Measurements from ENCODE around the gene RBM28.

DNA sequence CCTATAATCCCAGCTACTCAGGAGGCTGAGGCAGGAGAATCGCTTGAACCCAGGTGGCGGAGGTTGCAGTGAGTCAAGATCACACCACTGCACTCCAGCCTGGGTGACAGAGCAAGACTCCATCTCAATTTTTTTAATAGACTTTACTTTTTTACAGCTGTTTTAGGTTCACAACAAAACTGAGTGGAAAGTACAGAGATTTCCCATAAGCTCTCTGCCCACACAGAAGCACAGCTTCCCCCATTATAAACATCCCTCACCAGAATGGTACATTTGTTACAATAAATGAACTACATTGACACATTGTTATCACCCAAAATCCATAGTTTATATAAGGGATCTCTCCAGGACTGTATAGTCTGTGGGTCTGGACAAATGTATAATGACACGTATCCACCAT is 32.4 kb upstream of the RBM28 start:
- TF ChIP-seq MYC (IDR thresholded peaks at IDR 0.05; ENCODE audit: borderline replicate concordance, low read length) (no peak), POLR2A (IDR thresholded peaks at IDR 0.05; ENCODE audit: low read length) (no peak), MAZ (IDR thresholded peaks at IDR 0.05; ENCODE audit: borderline replicate concordance, low read depth, low read length) (no peak), ESRRA (IDR thresholded peaks at IDR 0.05; ENCODE audit: borderline replicate concordance, low read length) (no peak), HOXA7 (CRISPR knock-in tag; IDR thresholded peaks at IDR 0.05) (no peak)
- TF ChIP-seq, protein P1, sequence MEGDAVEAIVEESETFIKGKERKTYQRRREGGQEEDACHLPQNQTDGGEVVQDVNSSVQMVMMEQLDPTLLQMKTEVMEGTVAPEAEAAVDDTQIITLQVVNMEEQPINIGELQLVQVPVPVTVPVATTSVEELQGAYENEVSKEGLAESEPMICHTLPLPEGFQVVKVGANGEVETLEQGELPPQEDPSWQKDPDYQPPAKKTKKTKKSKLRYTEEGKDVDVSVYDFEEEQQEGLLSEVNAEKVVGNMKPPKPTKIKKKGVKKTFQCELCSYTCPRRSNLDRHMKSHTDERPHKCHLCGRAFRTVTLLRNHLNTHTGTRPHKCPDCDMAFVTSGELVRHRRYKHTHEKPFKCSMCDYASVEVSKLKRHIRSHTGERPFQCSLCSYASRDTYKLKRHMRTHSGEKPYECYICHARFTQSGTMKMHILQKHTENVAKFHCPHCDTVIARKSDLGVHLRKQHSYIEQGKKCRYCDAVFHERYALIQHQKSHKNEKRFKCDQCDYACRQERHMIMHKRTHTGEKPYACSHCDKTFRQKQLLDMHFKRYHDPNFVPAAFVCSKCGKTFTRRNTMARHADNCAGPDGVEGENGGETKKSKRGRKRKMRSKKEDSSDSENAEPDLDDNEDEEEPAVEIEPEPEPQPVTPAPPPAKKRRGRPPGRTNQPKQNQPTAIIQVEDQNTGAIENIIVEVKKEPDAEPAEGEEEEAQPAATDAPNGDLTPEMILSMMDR (IDR thresholded peaks at IDR 0.05), result no peak
- TF ChIP-seq, protein P2, sequence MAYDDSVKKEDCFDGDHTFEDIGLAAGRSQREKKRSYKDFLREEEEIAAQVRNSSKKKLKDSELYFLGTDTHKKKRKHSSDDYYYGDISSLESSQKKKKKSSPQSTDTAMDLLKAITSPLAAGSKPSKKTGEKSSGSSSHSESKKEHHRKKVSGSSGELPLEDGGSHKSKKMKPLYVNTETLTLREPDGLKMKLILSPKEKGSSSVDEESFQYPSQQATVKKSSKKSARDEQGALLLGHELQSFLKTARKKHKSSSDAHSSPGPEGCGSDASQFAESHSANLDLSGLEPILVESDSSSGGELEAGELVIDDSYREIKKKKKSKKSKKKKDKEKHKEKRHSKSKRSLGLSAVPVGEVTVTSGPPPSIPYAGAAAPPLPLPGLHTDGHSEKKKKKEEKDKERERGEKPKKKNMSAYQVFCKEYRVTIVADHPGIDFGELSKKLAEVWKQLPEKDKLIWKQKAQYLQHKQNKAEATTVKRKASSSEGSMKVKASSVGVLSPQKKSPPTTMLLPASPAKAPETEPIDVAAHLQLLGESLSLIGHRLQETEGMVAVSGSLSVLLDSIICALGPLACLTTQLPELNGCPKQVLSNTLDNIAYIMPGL (CRISPR knock-in tag; IDR thresholded peaks at IDR 0.05; ENCODE audit: borderline replicate concordance), result no peak
- TF ChIP-seq, protein P3, sequence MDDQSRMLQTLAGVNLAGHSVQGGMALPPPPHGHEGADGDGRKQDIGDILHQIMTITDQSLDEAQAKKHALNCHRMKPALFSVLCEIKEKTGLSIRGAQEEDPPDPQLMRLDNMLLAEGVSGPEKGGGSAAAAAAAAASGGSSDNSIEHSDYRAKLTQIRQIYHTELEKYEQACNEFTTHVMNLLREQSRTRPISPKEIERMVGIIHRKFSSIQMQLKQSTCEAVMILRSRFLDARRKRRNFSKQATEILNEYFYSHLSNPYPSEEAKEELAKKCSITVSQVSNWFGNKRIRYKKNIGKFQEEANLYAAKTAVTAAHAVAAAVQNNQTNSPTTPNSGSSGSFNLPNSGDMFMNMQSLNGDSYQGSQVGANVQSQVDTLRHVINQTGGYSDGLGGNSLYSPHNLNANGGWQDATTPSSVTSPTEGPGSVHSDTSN (IDR thresholded peaks at IDR 0.05), result no peak
- TF ChIP-seq, protein P4, sequence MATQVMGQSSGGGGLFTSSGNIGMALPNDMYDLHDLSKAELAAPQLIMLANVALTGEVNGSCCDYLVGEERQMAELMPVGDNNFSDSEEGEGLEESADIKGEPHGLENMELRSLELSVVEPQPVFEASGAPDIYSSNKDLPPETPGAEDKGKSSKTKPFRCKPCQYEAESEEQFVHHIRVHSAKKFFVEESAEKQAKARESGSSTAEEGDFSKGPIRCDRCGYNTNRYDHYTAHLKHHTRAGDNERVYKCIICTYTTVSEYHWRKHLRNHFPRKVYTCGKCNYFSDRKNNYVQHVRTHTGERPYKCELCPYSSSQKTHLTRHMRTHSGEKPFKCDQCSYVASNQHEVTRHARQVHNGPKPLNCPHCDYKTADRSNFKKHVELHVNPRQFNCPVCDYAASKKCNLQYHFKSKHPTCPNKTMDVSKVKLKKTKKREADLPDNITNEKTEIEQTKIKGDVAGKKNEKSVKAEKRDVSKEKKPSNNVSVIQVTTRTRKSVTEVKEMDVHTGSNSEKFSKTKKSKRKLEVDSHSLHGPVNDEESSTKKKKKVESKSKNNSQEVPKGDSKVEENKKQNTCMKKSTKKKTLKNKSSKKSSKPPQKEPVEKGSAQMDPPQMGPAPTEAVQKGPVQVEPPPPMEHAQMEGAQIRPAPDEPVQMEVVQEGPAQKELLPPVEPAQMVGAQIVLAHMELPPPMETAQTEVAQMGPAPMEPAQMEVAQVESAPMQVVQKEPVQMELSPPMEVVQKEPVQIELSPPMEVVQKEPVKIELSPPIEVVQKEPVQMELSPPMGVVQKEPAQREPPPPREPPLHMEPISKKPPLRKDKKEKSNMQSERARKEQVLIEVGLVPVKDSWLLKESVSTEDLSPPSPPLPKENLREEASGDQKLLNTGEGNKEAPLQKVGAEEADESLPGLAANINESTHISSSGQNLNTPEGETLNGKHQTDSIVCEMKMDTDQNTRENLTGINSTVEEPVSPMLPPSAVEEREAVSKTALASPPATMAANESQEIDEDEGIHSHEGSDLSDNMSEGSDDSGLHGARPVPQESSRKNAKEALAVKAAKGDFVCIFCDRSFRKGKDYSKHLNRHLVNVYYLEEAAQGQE (IDR thresholded peaks at IDR 0.05), result no peak

All from A549 (cell line).